Stimulated activated CD8-positive, alpha-beta memory T cell treated with anti-CD3 and anti-CD28 coated beads, Interleukin-2, amount 100 ng/mL, for 1 hour (primary cell): ENCODE data around the gene SLC7A5.
"Not testable (repeated sequence)": the region's sequence is repeated elsewhere in the genome, so short reads cannot be mapped to it uniquely, and the experiment has no call there.

Experiments
- DNase-seq, 2 donors: peaks; one replicate each; pipeline ENCODE4 v3.0.0-alpha.2; 2020; ENCODE audit warnings: low read depth in 2 of 2

Gene SLC7A5

GRCh38 chr16:87869061-87869878 is at the start of gene SLC7A5:
Gene SLC7A5 (minus strand): TSS chr16:87869507. CDS start chr16:87869422, 85 bp downstream.
- peak; percentile 76 to 79 for DNase-seq

GRCh38 chr16:87918338-87918737 is 49.0 kb upstream of the SLC7A5 start:
- no peak for DNase-seq

- no peak for DNase-seq
Observed at GRCh38 chr16:87917503-87917902, 48.2 kb upstream of the SLC7A5 start.

- no peak for DNase-seq
Observed at GRCh38 chr16:87914812-87915211, 45.5 kb upstream of the SLC7A5 start.

GRCh38 chr16:87914021-87914725 is 44.9 kb upstream of the SLC7A5 start:
- DNase-seq: not testable (repeated sequence)

GRCh38 chr16:87912691-87913090 is 43.4 kb upstream of the SLC7A5 start:
- DNase-seq: not testable (repeated sequence)

- DNase-seq: not testable (repeated sequence)
Observed at GRCh38 chr16:87911106-87911763, 41.9 kb upstream of the SLC7A5 start.

- DNase-seq: peak; percentile 65 to 70
Observed at GRCh38 chr16:87909203-87909935, 40.1 kb upstream of the SLC7A5 start.

GRCh38 chr16:87908101-87908500 is 38.8 kb upstream of the SLC7A5 start:
- DNase-seq: not testable (repeated sequence)

GRCh38 chr16:87905521-87905920 is 36.2 kb upstream of the SLC7A5 start:
- DNase-seq: not testable (repeated sequence)

- not testable (repeated sequence) for DNase-seq
Observed at GRCh38 chr16:87904963-87905362, 35.7 kb upstream of the SLC7A5 start.

- not testable (repeated sequence) for DNase-seq
Observed at GRCh38 chr16:87900489-87900888, 31.2 kb upstream of the SLC7A5 start.

GRCh38 chr16:87897521-87898505 is 28.5 kb upstream of the SLC7A5 start:
- DNase-seq: peak in 1 of 2 donors; percentile 13

GRCh38 chr16:87896924-87897520 is 27.7 kb upstream of the SLC7A5 start:
- not testable (repeated sequence) for DNase-seq

GRCh38 chr16:87896176-87896890 is 27.0 kb upstream of the SLC7A5 start:
- not testable (repeated sequence) for DNase-seq

- DNase-seq: peak; percentile 51 to 62
Observed at GRCh38 chr16:87895641-87896141, 26.4 kb upstream of the SLC7A5 start.

GRCh38 chr16:87894005-87894404 is 24.7 kb upstream of the SLC7A5 start:
- not testable (repeated sequence) for DNase-seq

- DNase-seq: no peak
Observed at GRCh38 chr16:87891764-87892163, 22.5 kb upstream of the SLC7A5 start.

GRCh38 chr16:87889762-87890161 is 20.5 kb upstream of the SLC7A5 start:
- not testable (repeated sequence) for DNase-seq
